ENCODE measurements around the gene HCN3. TPM values are rescaled to one million over a fixed set of nuclear protein-coding genes. Genes with fewer than 3 reads are reported as not detected.
"Not testable (repeated sequence)": the region's sequence is repeated elsewhere in the genome, so short reads cannot be mapped to it uniquely, and the experiment has no call there.

The HCN3 gene
- polyA plus RNA-seq, 4 donors, result 9.4 to 11.2 (median 9.7) TPM

GRCh38 chr1:155279268-155279667 is 2.0 kb downstream of the HCN3 start:
- DNase-seq (ENCODE audit: low read depth in 4 of 4, low spot score in 3 of 4), result no peak

GRCh38 chr1:155282488-155283091 is 5.3 kb downstream of the HCN3 start:
- no peak for DNase-seq (ENCODE audit: low read depth in 4 of 4, low spot score in 3 of 4)

- DNase-seq (ENCODE audit: low read depth in 4 of 4, low spot score in 3 of 4), result no peak
Measured at GRCh38 chr1:155284476-155284875, 7.2 kb downstream of the HCN3 start.

GRCh38 chr1:155285063-155285462 is 7.8 kb downstream of the HCN3 start:
- no peak for DNase-seq (ENCODE audit: low read depth in 4 of 4, low spot score in 3 of 4)

- no peak for DNase-seq (ENCODE audit: low read depth in 4 of 4, low spot score in 3 of 4)
Measured at GRCh38 chr1:155285631-155286044, 8.4 kb downstream of the HCN3 start.

GRCh38 chr1:155286544-155286943 is 9.3 kb downstream of the HCN3 start:
- no peak for DNase-seq (ENCODE audit: low read depth in 4 of 4, low spot score in 3 of 4)

GRCh38 chr1:155287987-155288543 is 10.8 kb downstream of the HCN3 start:
- DNase-seq (ENCODE audit: low read depth in 4 of 4, low spot score in 3 of 4), result no peak

- DNase-seq (ENCODE audit: low read depth in 4 of 4, low spot score in 3 of 4), result not testable (repeated sequence)
Measured at GRCh38 chr1:155291006-155291405, 13.7 kb downstream of the HCN3 start.

GRCh38 chr1:155293086-155293749 is 16.0 kb downstream of the HCN3 start:
- DNase-seq (ENCODE audit: low read depth in 4 of 4, low spot score in 3 of 4), result no peak

GRCh38 chr1:155294520-155295182 is 17.4 kb downstream of the HCN3 start:
- no peak for DNase-seq (ENCODE audit: low read depth in 4 of 4, low spot score in 3 of 4)

- no peak for DNase-seq (ENCODE audit: low read depth in 4 of 4, low spot score in 3 of 4)
Measured at GRCh38 chr1:155295183-155295941, 18.1 kb downstream of the HCN3 start.

- DNase-seq (ENCODE audit: low read depth in 4 of 4, low spot score in 3 of 4), result no peak
Measured at GRCh38 chr1:155295942-155296267, 18.6 kb downstream of the HCN3 start.

GRCh38 chr1:155296661-155297060 is 19.4 kb downstream of the HCN3 start:
- no peak for DNase-seq (ENCODE audit: low read depth in 4 of 4, low spot score in 3 of 4)

GRCh38 chr1:155297384-155297783 is 20.1 kb downstream of the HCN3 start:
- DNase-seq (ENCODE audit: low read depth in 4 of 4, low spot score in 3 of 4), result no peak

GRCh38 chr1:155300024-155300423 is 22.8 kb downstream of the HCN3 start:
- no peak for DNase-seq (ENCODE audit: low read depth in 4 of 4, low spot score in 3 of 4)

GRCh38 chr1:155300553-155301329 is 23.5 kb downstream of the HCN3 start:
- no peak for DNase-seq (ENCODE audit: low read depth in 4 of 4, low spot score in 3 of 4)

GRCh38 chr1:155301342-155301841 is 24.1 kb downstream of the HCN3 start, which contains the start of gene PKLR:
TSS of gene PKLR (minus strand) at chr1:155301438. CDS start at chr1:155301395, 43 bp downstream.
- DNase-seq (ENCODE audit: low read depth in 4 of 4, low spot score in 3 of 4), result no peak

- DNase-seq (ENCODE audit: low read depth in 4 of 4, low spot score in 3 of 4), result no peak
Measured at GRCh38 chr1:155304558-155305063, 27.3 kb downstream of the HCN3 start.

- DNase-seq (ENCODE audit: low read depth in 4 of 4, low spot score in 3 of 4), result no peak
Measured at GRCh38 chr1:155305881-155306391, 28.7 kb downstream of the HCN3 start.
